Measurements from ENCODE around the gene ALK. TPM values are rescaled to one million over a fixed set of nuclear protein-coding genes. Genes with fewer than 3 reads are reported as not detected.

Gene ALK
- total and polyA plus RNA-seq, 4 donors: 4.2 to 16.7 (median 14.2) TPM

DNA sequence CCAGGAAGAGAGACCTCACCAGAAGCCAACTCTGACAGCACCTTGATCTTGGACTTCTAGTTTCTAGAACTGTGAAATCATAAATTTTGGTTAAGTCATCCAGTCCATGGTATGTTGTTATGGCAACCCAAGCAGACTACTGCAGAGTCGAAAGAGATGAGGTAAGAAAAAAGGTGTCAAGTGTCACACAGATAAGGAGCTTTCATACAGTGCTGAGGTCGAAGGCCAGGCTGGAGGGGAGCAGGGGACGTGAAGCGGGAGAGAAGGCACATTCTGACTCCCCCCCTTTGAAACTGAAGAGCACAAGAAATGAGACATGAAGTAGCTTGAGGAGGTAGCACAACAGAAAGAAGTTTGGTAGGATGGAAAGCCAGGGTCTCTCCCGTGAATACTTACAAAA is 110.4 kb downstream of the ALK start:
- H3K4me3 ChIP-seq (ENCODE audit: low read depth, low read length): no peak overlapping the region
- H3K4me1 ChIP-seq (ENCODE audit: control insufficient read depth, insufficient read depth, low read length): no peaks in the 10 kb centered on the region
- WGBS (ENCODE audit: insufficient coverage): 59% methylated on average over 2 of the region's 5 CpGs
- DNase-seq (ENCODE audit: low read depth in 4 of 6, low spot score in 6 of 6): no peak
- H3K36me3 ChIP-seq (ENCODE audit: control insufficient read depth, insufficient read depth, low read length): no peaks in the 10 kb centered on the region
- H3K9me3 ChIP-seq (ENCODE audit: control insufficient read depth, insufficient read depth, low read length): no peaks in the 10 kb centered on the region
- H3K27me3 ChIP-seq (ENCODE audit: control insufficient read depth, insufficient read depth, low read length): no peaks in the 10 kb centered on the region
- no peak overlapping the region for H3K27ac ChIP-seq (ENCODE audit: low read depth, low read length)

DNA sequence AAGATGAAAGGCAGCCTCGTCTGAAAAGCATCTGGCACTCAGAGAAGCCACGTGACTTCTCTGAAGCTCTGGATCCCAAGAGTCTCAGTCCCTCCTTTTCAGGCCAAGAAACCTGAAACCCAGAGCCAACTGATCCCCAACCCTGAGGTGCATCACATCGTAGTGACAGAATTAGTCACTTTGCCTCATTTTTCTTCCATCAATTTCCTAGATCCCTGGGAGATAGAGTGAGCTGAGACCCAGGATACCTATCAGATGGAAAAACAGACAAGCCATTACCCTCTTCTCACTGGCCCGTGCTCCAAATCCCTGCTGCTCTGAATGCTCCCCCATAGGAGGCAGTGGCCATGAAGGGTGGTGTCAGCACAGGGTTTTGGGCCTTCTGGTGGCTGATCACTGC is 113.1 kb downstream of the ALK start:
- DNase-seq (ENCODE audit: low read depth in 4 of 6, low spot score in 6 of 6): no peak
- Histone ChIP-seq H3K4me3 (ENCODE audit: low read depth, low read length) (no peak overlapping the region), H3K27me3 (ENCODE audit: control insufficient read depth, insufficient read depth, low read length) (no peaks in the 10 kb centered on the region), H3K9me3 (ENCODE audit: control insufficient read depth, insufficient read depth, low read length) (no peaks in the 10 kb centered on the region), H3K27ac (ENCODE audit: low read depth, low read length) (no peak overlapping the region), H3K36me3 (ENCODE audit: control insufficient read depth, insufficient read depth, low read length) (no peaks in the 10 kb centered on the region), H3K4me1 (ENCODE audit: control insufficient read depth, insufficient read depth, low read length) (no peaks in the 10 kb centered on the region)
- 64% methylated on average over 3 of the region's 4 CpGs for WGBS (ENCODE audit: insufficient coverage)

DNA sequence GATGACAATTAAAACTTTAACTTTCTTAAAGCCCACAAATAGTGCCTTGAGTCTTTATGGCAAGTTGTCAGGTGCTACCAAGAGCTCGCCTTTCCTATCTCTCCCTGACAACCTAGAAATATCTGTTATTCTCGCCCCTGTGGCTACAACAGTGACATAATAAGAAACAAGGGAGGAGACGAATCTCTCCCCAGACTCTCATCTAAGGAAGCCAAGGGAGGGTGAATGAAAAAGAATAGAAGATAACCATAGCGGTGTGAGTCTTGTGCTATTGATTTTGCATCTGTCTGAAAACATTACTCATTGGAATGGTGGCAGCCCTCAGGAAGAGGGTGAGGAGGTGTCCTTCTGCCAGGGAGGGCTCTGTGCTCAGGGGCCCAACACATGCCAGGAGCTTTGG is 114.3 kb downstream of the ALK start:
- 100% methylated on average over 1 of the region's 4 CpGs for WGBS (ENCODE audit: insufficient coverage)
- H3K36me3 ChIP-seq (ENCODE audit: control insufficient read depth, insufficient read depth, low read length): no peaks in the 10 kb centered on the region
- no peaks in the 10 kb centered on the region for H3K9me3 ChIP-seq (ENCODE audit: control insufficient read depth, insufficient read depth, low read length)
- H3K4me3 ChIP-seq (ENCODE audit: low read depth, low read length): no peak overlapping the region
- H3K27ac ChIP-seq (ENCODE audit: low read depth, low read length): no peak overlapping the region
- DNase-seq (ENCODE audit: low read depth in 4 of 6, low spot score in 6 of 6): no peak
- peaks cover 2% of the 10 kb centered on the region for H3K4me1 ChIP-seq (ENCODE audit: control insufficient read depth, insufficient read depth, low read length)
- no peaks in the 10 kb centered on the region for H3K27me3 ChIP-seq (ENCODE audit: control insufficient read depth, insufficient read depth, low read length)

DNA sequence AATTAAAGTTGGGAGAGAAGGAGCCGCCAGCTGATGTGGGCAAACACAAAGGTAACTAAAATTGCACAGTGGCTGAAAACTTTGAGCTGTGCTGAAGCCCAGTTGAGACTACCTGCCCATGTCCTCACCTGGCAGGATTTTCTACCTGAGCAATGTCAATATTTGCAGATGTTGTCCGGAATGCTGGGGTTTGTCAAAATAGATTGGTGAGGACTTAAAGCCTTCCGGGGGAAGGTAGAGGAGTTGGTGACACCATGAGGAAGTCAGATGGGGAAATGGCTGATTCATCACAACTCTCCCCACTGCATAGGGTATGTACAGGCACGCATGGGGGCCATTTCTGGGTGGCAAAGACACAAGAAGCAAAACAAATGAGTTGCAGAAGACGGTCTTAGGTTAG is 114.9 kb downstream of the ALK start:
- WGBS (ENCODE audit: insufficient coverage): 92% methylated on average over 5 of the region's 5 CpGs
- H3K27ac ChIP-seq (ENCODE audit: low read depth, low read length): no peak overlapping the region
- H3K36me3 ChIP-seq (ENCODE audit: control insufficient read depth, insufficient read depth, low read length): no peaks in the 10 kb centered on the region
- no peak overlapping the region for H3K4me3 ChIP-seq (ENCODE audit: low read depth, low read length)
- no peaks in the 10 kb centered on the region for H3K9me3 ChIP-seq (ENCODE audit: control insufficient read depth, insufficient read depth, low read length)
- H3K27me3 ChIP-seq (ENCODE audit: control insufficient read depth, insufficient read depth, low read length): no peaks in the 10 kb centered on the region
- peaks cover 2% of the 10 kb centered on the region for H3K4me1 ChIP-seq (ENCODE audit: control insufficient read depth, insufficient read depth, low read length)
- no peak for DNase-seq (ENCODE audit: low read depth in 4 of 6, low spot score in 6 of 6)

DNA sequence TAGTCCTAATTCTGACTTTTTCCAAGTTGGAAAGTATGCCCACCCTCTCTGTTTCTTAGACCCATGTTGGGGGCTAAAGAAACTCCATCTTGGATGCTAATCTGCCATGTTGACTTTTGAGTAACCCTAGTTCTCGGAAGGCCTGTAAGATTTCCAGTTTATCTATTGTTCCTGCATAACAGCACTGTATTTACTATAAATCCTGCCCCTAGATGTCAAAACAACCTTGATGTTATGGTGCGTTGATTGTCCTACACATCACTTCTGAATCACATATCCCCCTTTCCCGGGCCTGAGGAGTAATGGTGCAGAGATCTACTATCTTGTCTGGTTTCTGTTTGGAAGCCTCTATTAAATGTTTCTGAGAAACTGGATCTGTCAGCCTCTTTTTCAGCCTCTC is 116.7 kb downstream of the ALK start:
- no peaks in the 10 kb centered on the region for H3K27me3 ChIP-seq (ENCODE audit: control insufficient read depth, insufficient read depth, low read length)
- DNase-seq (ENCODE audit: low read depth in 4 of 6, low spot score in 6 of 6): no peak
- no peaks in the 10 kb centered on the region for H3K9me3 ChIP-seq (ENCODE audit: control insufficient read depth, insufficient read depth, low read length)
- H3K4me1 ChIP-seq (ENCODE audit: control insufficient read depth, insufficient read depth, low read length): peaks cover 2% of the 10 kb centered on the region
- no CpG with 5 or more reads among the region's 3 CpGs for WGBS (ENCODE audit: insufficient coverage)
- H3K4me3 ChIP-seq (ENCODE audit: low read depth, low read length): no peak overlapping the region
- H3K27ac ChIP-seq (ENCODE audit: low read depth, low read length): no peak overlapping the region
- H3K36me3 ChIP-seq (ENCODE audit: control insufficient read depth, insufficient read depth, low read length): no peaks in the 10 kb centered on the region

DNA sequence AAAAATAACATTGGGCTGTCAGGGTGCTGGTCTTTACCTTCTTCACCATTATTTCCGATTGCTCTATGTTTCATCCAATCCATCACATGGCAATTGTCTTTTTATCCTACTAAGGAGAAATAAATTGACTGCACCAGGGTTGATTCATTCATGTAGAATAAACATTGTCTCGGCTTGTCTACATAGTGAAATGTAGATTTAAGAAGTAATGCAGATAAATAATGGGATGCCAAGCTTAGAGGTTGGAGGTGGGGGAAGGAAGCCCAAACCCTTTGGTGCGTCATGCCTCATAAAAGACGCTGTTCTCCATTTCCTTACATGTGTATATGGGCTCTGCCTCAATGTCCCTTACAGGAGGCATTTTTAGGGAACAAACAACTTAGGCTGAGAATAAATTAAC is 117.8 kb downstream of the ALK start:
- no peak overlapping the region for H3K4me3 ChIP-seq (ENCODE audit: low read depth, low read length)
- DNase-seq (ENCODE audit: low read depth in 4 of 6, low spot score in 6 of 6): no peak
- no peaks in the 10 kb centered on the region for H3K9me3 ChIP-seq (ENCODE audit: control insufficient read depth, insufficient read depth, low read length)
- 60% methylated on average over 1 of the region's 4 CpGs for WGBS (ENCODE audit: insufficient coverage)
- H3K36me3 ChIP-seq (ENCODE audit: control insufficient read depth, insufficient read depth, low read length): no peaks in the 10 kb centered on the region
- H3K4me1 ChIP-seq (ENCODE audit: control insufficient read depth, insufficient read depth, low read length): peaks cover 2% of the 10 kb centered on the region
- H3K27ac ChIP-seq (ENCODE audit: low read depth, low read length): no peak overlapping the region
- H3K27me3 ChIP-seq (ENCODE audit: control insufficient read depth, insufficient read depth, low read length): no peaks in the 10 kb centered on the region

DNA sequence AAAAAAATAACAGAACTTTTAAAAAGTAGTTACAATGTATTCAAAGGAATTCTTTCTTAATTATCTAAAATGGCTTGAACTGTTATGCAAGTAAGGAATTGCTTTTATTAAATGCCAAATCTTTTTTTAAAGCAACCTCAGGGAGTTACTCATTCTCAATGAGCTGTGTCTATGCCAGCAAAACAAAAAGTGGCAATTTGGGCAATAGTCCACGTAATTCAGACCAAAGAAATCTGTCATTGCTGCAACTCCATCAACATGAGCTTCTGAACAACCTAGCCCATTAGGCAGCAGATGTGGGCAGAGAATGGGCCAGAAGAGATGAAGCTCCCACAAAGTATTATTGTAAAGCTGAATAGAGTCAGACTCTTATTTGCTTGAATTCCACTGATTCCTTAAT is 118.4 kb downstream of the ALK start:
- Histone ChIP-seq H3K4me3 (ENCODE audit: low read depth, low read length) (no peak overlapping the region), H3K27me3 (ENCODE audit: control insufficient read depth, insufficient read depth, low read length) (no peaks in the 10 kb centered on the region), H3K36me3 (ENCODE audit: control insufficient read depth, insufficient read depth, low read length) (no peaks in the 10 kb centered on the region), H3K9me3 (ENCODE audit: control insufficient read depth, insufficient read depth, low read length) (no peaks in the 10 kb centered on the region), H3K27ac (ENCODE audit: low read depth, low read length) (no peak overlapping the region), H3K4me1 (ENCODE audit: control insufficient read depth, insufficient read depth, low read length) (peaks cover 2% of the 10 kb centered on the region)
- WGBS (ENCODE audit: insufficient coverage): 20% methylated on average over 1 of the region's 1 CpG
- DNase-seq (ENCODE audit: low read depth in 4 of 6, low spot score in 6 of 6): peak in 2 of 6 donors; percentile 44 to 66

DNA sequence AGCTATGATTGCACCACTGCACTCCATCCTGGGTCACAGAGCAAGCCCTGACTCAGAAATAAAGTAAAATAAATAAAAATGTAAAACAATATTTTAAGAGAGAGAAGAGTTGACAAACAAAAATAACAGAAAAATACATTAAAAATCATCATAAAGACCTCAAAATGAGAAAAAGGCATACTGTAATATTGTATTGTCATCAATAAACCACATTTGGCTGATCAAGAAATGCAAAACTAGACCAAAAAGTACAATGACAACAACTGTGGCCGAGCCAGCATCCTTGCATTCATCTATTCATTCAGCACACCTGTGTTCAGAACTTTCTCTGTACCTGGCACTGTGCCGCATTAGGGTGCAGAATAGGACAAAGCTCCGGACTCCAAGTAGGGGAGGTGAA is 121.8 kb downstream of the ALK start:
- no peak for DNase-seq (ENCODE audit: low read depth in 4 of 6, low spot score in 6 of 6)
- H3K4me1 ChIP-seq (ENCODE audit: control insufficient read depth, insufficient read depth, low read length): peaks cover 2% of the 10 kb centered on the region
- H3K27me3 ChIP-seq (ENCODE audit: control insufficient read depth, insufficient read depth, low read length): no peaks in the 10 kb centered on the region
- no peak overlapping the region for H3K4me3 ChIP-seq (ENCODE audit: low read depth, low read length)
- H3K36me3 ChIP-seq (ENCODE audit: control insufficient read depth, insufficient read depth, low read length): no peaks in the 10 kb centered on the region
- WGBS (ENCODE audit: insufficient coverage): 100% methylated on average over 3 of the region's 3 CpGs
- H3K9me3 ChIP-seq (ENCODE audit: control insufficient read depth, insufficient read depth, low read length): no peaks in the 10 kb centered on the region
- no peak overlapping the region for H3K27ac ChIP-seq (ENCODE audit: low read depth, low read length)

DNA sequence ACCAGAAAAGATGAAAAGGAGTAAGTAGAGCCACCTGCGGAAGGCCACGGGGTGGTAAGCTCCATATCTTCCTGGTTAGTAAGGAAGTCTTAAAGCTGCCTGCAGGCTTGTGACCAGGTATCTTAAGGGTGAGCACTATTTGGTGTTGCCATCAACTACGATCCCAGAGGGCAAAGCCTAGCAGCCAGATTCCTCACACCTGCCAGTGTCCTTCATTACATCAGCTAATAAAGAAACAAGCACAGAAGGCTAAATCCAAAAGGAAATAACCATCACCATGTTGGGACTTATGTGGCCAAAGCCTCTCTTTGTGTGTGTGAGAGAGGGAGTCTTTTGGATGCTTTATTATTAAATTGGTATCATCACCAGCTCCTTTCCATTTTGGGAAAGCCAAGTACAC is 123.5 kb downstream of the ALK start:
- H3K36me3 ChIP-seq (ENCODE audit: control insufficient read depth, insufficient read depth, low read length): no peaks in the 10 kb centered on the region
- 100% methylated on average over 2 of the region's 3 CpGs for WGBS (ENCODE audit: insufficient coverage)
- no peak overlapping the region for H3K27ac ChIP-seq (ENCODE audit: low read depth, low read length)
- H3K9me3 ChIP-seq (ENCODE audit: control insufficient read depth, insufficient read depth, low read length): no peaks in the 10 kb centered on the region
- H3K27me3 ChIP-seq (ENCODE audit: control insufficient read depth, insufficient read depth, low read length): no peaks in the 10 kb centered on the region
- no peak for DNase-seq (ENCODE audit: low read depth in 4 of 6, low spot score in 6 of 6)
- H3K4me1 ChIP-seq (ENCODE audit: control insufficient read depth, insufficient read depth, low read length): no peaks in the 10 kb centered on the region
- no peak overlapping the region for H3K4me3 ChIP-seq (ENCODE audit: low read depth, low read length)

DNA sequence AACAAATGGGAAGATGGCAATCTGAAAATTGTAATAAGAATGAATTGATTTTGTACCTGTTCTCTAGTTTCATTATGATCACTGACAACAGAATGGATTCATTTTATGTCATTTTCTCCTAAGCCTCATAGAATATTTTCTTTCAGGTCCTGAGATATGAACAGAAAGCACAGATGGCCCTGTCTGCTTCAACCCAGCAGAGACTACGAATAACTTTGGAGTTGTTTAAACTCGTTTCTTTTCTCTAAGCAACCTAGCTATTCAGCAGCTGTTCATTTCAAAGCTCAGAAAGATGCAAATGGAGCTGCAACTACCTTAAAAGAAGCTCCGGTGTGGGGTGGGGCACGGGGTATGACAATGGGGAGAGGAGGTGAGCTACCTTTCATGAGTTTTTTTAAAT is 124.9 kb downstream of the ALK start:
- Histone ChIP-seq H3K9me3 (ENCODE audit: control insufficient read depth, insufficient read depth, low read length) (no peaks in the 10 kb centered on the region), H3K27me3 (ENCODE audit: control insufficient read depth, insufficient read depth, low read length) (no peaks in the 10 kb centered on the region), H3K4me3 (ENCODE audit: low read depth, low read length) (no peak overlapping the region), H3K4me1 (ENCODE audit: control insufficient read depth, insufficient read depth, low read length) (no peaks in the 10 kb centered on the region), H3K36me3 (ENCODE audit: control insufficient read depth, insufficient read depth, low read length) (no peaks in the 10 kb centered on the region), H3K27ac (ENCODE audit: low read depth, low read length) (no peak overlapping the region)
- peak in 2 of 6 donors; percentile 23 to 55 for DNase-seq (ENCODE audit: low read depth in 4 of 6, low spot score in 6 of 6)
- 29% methylated on average over 1 of the region's 4 CpGs for WGBS (ENCODE audit: insufficient coverage)

Measured in spinal cord (tissue), 10 donors.